OCI-LY1 (cell line): ENCODE data around the gene PACRG.

Experiments
- H2AFZ ChIP-seq: fragments of 200-600 bp; sonication (generic), shearing (Covaris generic); 2 replicates; pipeline ENCODE4 v1.6.0; 2014; ENCODE audit warnings: antibody characterized with exemption, mild to moderate bottlenecking, low read length
- H3F3A ChIP-seq: fragments of 200-600 bp; sonication (generic), shearing (Covaris generic); 2 replicates; pipeline ENCODE4 v1.6.0; 2014; ENCODE audit warnings: mild to moderate bottlenecking, antibody characterized with exemption, low read length, moderate library complexity; ENCODE audit not compliant: insufficient read depth
- H3K27ac ChIP-seq: fragments of 200-600 bp; sonication (generic); 2 replicates; pipeline ENCODE4 v1.5.1; 2014; ENCODE audit warnings: low read length, mixed run types, mild to moderate bottlenecking, low read depth; ENCODE audit not compliant: poor library complexity, severe bottlenecking
- H3K27me3 ChIP-seq: fragments of 200-600 bp; sonication (generic); 2 replicates; pipeline ENCODE4 v1.6.0; 2014; ENCODE audit warnings: antibody characterized with exemption, mild to moderate bottlenecking, low read length, moderate library complexity; ENCODE audit not compliant: insufficient read depth
- H3K36me3 ChIP-seq: fragments of 200-600 bp; sonication (generic); 2 replicates; pipeline ENCODE4 v1.6.1; 2014; ENCODE audit warnings: mild to moderate bottlenecking, antibody characterized with exemption, low read length, moderate library complexity, mixed read lengths; ENCODE audit not compliant: insufficient read depth
- H3K4me1 ChIP-seq: fragments of 200-600 bp; sonication (generic); 2 replicates; pipeline ENCODE4 v1.5.1; 2014; ENCODE audit warnings: mild to moderate bottlenecking, low read length, moderate library complexity; ENCODE audit not compliant: insufficient read depth, severe bottlenecking
- H3K4me2 ChIP-seq: fragments of 200-600 bp; sonication (generic), shearing (Covaris generic); 2 replicates; pipeline ENCODE4 v1.6.1; 2014; ENCODE audit warnings: low read length
- H3K4me3 ChIP-seq: fragments of 200-600 bp; sonication (generic); 2 replicates; pipeline ENCODE4 v1.5.1; 2014; ENCODE audit warnings: low read length, low read depth, mild to moderate bottlenecking, mixed read lengths; ENCODE audit not compliant: poor library complexity, severe bottlenecking
- H3K79me2 ChIP-seq: fragments of 200-600 bp; shearing (Covaris generic); 2 replicates; pipeline ENCODE4 v1.6.1; 2016; ENCODE audit warnings: mixed run types, low read length, mixed read lengths; ENCODE audit not compliant: insufficient read depth
- H3K9ac ChIP-seq: fragments of 200-600 bp; sonication (generic), shearing (Covaris generic); 2 replicates; pipeline ENCODE4 v1.6.1; 2014; ENCODE audit warnings: mild to moderate bottlenecking, low read length, mixed read lengths
- H3K9me2 ChIP-seq: fragments of 200-600 bp; sonication (generic), shearing (Covaris generic); 2 replicates; pipeline ENCODE4 v1.6.1; 2014; ENCODE audit warnings: low read depth, mild to moderate bottlenecking, low read length, mixed read lengths
- H3K9me3 ChIP-seq: fragments of 200-600 bp; shearing (Covaris generic); 2 replicates; pipeline ENCODE4 v1.6.1; 2014; ENCODE audit warnings: low read length, mixed read lengths
- H4K20me1 ChIP-seq: fragments of 200-600 bp; sonication (generic), shearing (Covaris generic); 2 replicates; pipeline ENCODE4 v1.6.0; 2016; ENCODE audit warnings: mild to moderate bottlenecking, low read length; ENCODE audit not compliant: insufficient read depth
- EZH2 ChIP-seq: fragments of 200-600 bp; sonication (generic), shearing (Covaris generic); IDR thresholded peaks from 2 replicates; pipeline ENCODE4 v1.8.0; 2017; ENCODE audit warnings: borderline replicate concordance, mixed run types, mild to moderate bottlenecking, antibody characterized with exemption, low read length, moderate library complexity, mixed read lengths
- TF ChIP-seq, protein P1 (sequence below): fragments of 200-600 bp; sonication (generic), shearing (Covaris generic); IDR thresholded peaks from 2 replicates; pipeline ENCODE4 v1.5.1; 2017; ENCODE audit warnings: mild to moderate bottlenecking, antibody characterized with exemption, low read length, moderate library complexity, mixed read lengths

The PACRG gene

DNA sequence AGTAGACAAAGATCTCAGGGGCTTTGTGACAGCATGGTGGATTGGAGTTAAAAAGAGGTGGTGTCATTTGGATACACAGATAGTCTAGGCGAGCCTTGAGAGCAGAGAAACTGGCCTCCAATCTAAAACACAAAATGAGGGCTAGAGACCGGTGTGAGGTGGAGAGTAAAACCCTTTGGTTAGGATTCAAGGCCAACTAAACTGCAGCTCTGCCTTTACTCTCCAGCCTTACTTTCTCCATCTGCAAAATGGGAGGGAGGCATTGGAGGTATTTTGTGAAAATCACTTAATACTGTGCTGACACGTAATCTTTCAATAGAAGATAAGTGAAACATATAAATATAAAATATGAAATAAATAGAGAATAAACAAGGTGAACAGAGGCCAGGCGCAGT lies 597.6 kb downstream of the PACRG start:
- no peak for TF ChIP-seq EZH2
- TF ChIP-seq, protein P1, sequence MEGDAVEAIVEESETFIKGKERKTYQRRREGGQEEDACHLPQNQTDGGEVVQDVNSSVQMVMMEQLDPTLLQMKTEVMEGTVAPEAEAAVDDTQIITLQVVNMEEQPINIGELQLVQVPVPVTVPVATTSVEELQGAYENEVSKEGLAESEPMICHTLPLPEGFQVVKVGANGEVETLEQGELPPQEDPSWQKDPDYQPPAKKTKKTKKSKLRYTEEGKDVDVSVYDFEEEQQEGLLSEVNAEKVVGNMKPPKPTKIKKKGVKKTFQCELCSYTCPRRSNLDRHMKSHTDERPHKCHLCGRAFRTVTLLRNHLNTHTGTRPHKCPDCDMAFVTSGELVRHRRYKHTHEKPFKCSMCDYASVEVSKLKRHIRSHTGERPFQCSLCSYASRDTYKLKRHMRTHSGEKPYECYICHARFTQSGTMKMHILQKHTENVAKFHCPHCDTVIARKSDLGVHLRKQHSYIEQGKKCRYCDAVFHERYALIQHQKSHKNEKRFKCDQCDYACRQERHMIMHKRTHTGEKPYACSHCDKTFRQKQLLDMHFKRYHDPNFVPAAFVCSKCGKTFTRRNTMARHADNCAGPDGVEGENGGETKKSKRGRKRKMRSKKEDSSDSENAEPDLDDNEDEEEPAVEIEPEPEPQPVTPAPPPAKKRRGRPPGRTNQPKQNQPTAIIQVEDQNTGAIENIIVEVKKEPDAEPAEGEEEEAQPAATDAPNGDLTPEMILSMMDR = no peak
- Histone ChIP-seq H3K79me2 (no peaks in the 10 kb centered on the region), H3F3A (no peaks in the 10 kb centered on the region), H3K27me3 (peaks cover 4% of the 10 kb centered on the region), H3K9ac (no peak overlapping the region), H2AFZ (no peak overlapping the region), H3K36me3 (no peaks in the 10 kb centered on the region), H3K9me3 (no peaks in the 10 kb centered on the region), H3K4me1 (no peaks in the 10 kb centered on the region), H4K20me1 (no peaks in the 10 kb centered on the region), H3K27ac (no peak overlapping the region), H3K9me2 (no peaks in the 10 kb centered on the region), H3K4me2 (no peak overlapping the region), H3K4me3 (no peak overlapping the region)

DNA sequence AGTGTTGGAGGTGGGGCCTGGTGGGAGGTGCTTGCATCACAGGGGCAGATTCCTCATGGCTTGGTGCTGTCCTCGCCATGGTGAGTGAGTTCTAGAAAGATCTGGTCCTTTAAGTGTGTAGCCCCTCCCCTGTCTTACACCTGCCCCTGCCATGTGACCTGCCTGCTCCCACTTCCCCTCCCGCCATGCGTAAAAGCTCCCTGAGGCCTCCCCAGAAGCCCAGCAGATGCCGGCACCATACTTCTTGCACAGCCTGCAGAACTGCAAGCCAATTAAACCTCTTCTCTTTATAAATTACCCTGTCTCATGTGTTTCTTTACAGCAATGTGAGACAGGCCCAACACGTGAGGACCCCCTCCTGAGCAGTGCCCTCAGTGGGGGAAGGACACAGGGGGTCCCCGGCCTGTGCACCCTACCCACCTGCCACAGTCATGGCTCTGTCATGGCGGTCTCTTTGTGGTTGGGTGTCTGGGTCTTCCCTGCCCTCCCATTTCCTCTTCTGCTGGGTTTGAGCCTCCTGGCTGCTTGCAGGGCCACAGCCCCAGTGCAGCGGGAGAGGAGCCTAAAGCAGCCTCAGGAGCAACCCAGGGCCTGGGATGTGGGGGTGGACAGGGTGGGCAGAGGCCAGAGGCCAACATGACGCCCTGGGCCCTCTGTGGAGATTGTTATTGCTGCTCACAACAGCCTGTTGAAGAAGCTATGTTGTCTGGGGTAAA lies 599.5 kb downstream of the PACRG start:
- Histone ChIP-seq H3K9ac (no peak overlapping the region), H4K20me1 (no peaks in the 10 kb centered on the region), H3F3A (no peaks in the 10 kb centered on the region), H3K9me2 (no peaks in the 10 kb centered on the region), H3K79me2 (no peaks in the 10 kb centered on the region), H3K27me3 (peaks cover 4% of the 10 kb centered on the region; the same call in 1 of the 2 replicates), H2AFZ (no peak overlapping the region), H3K4me3 (no peak overlapping the region), H3K4me2 (no peak overlapping the region), H3K27ac (no peak overlapping the region), H3K4me1 (no peaks in the 10 kb centered on the region), H3K36me3 (no peaks in the 10 kb centered on the region), H3K9me3 (no peaks in the 10 kb centered on the region)
- TF ChIP-seq, protein P1 = no peak
- no peak for TF ChIP-seq EZH2

DNA sequence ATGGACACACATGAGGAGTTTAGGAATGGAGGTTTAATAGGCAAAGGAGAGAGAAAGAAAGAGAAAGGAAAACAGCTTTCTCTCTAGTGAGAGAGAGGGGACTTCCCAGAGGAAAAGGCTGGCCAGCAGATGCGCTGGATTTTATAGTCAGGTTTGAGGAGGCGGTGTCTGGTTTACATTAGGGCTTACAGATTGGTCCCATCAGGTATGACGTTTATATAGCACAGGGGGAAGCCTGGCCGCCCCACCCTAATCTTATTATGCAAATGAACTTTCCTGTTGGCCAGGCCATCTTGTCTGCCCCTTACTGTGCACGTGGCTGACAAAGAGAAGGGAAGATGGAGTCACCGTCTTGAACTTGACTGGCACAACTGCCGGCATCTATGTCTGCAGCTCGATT lies 600.1 kb downstream of the PACRG start:
- no peaks in the 10 kb centered on the region for H4K20me1 ChIP-seq
- H3K4me2 ChIP-seq = no peak overlapping the region
- H3K79me2 ChIP-seq = no peaks in the 10 kb centered on the region
- no peaks in the 10 kb centered on the region for H3K4me1 ChIP-seq
- H3K36me3 ChIP-seq = no peaks in the 10 kb centered on the region
- H3K9me3 ChIP-seq = no peaks in the 10 kb centered on the region
- no peaks in the 10 kb centered on the region for H3F3A ChIP-seq
- no peak overlapping the region for H2AFZ ChIP-seq
- peaks cover 4% of the 10 kb centered on the region; the same call in 1 of the 2 replicates for H3K27me3 ChIP-seq
- H3K27ac ChIP-seq = no peak overlapping the region
- no peak overlapping the region for H3K9ac ChIP-seq
- no peak overlapping the region for H3K4me3 ChIP-seq
- no peak for TF ChIP-seq EZH2
- TF ChIP-seq, protein P1 = no peak
- no peaks in the 10 kb centered on the region for H3K9me2 ChIP-seq
